ENCODE data around the gene SLC41A3. TPM values are rescaled to one million over a fixed set of nuclear protein-coding genes. Genes with fewer than 3 reads are reported as not detected.

The SLC41A3 gene
- total RNA-seq, 2 donors from 2014 or later = 46.8 to 50.4 TPM

DNA sequence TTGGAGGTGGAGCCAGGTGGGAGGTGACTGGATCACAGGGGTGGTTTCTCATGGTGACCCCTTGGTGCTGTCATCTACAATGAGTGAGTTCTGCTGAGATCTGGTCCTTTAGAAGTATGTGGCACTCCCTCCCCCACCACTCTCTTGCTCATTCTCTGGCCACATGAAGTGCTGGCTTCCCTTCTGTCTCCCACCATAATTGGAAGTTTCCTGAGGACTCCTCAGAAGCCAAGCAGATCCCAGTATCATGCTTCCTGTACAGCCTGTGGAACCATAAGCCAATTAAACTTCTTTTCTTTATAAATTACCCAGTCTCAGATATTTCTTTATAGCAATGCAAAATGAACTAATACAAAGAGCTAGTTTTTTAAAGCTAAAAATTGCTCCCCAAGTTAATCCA lies 54.7 kb downstream of the SLC41A3 start:
- Histone ChIP-seq H3K4me3 (ENCODE audit: low read length) (peak overlapping the region; percentile 68), H3K27me3 (ENCODE audit: control insufficient read depth, insufficient read depth, low read length, poor library complexity, severe bottlenecking) (no peaks in the 10 kb centered on the region), H3K9me3 (ENCODE audit: control insufficient read depth, low read length) (peaks cover 36% of the 10 kb centered on the region), H3K9ac (ENCODE audit: extremely low read depth, low read length, poor library complexity, severe bottlenecking) (no peak overlapping the region), H3K36me3 (ENCODE audit: control insufficient read depth, insufficient read depth, low read length) (peaks cover 36% of the 10 kb centered on the region), H3K4me1 (ENCODE audit: control insufficient read depth, insufficient read depth, low read length) (no peaks in the 10 kb centered on the region), H3K27ac (ENCODE audit: low read depth, low read length) (no peak overlapping the region)
- Mint-ChIP-seq H3K9me3 (peaks cover 40% of the 10 kb centered on the region), H3K27me3 (ENCODE audit: insufficient read depth) (no peaks in the 10 kb centered on the region), H3K27ac (no peak overlapping the region), H3K4me3 (no peak overlapping the region), H3K36me3 (ENCODE audit: low read depth) (peaks cover 79% of the 10 kb centered on the region), H3K4me1 (peaks cover 11% of the 10 kb centered on the region)
- DNase-seq = no peak
- TF ChIP-seq, protein P1, sequence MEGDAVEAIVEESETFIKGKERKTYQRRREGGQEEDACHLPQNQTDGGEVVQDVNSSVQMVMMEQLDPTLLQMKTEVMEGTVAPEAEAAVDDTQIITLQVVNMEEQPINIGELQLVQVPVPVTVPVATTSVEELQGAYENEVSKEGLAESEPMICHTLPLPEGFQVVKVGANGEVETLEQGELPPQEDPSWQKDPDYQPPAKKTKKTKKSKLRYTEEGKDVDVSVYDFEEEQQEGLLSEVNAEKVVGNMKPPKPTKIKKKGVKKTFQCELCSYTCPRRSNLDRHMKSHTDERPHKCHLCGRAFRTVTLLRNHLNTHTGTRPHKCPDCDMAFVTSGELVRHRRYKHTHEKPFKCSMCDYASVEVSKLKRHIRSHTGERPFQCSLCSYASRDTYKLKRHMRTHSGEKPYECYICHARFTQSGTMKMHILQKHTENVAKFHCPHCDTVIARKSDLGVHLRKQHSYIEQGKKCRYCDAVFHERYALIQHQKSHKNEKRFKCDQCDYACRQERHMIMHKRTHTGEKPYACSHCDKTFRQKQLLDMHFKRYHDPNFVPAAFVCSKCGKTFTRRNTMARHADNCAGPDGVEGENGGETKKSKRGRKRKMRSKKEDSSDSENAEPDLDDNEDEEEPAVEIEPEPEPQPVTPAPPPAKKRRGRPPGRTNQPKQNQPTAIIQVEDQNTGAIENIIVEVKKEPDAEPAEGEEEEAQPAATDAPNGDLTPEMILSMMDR (conservative IDR thresholded peaks at IDR 0.05) = no peak

DNA sequence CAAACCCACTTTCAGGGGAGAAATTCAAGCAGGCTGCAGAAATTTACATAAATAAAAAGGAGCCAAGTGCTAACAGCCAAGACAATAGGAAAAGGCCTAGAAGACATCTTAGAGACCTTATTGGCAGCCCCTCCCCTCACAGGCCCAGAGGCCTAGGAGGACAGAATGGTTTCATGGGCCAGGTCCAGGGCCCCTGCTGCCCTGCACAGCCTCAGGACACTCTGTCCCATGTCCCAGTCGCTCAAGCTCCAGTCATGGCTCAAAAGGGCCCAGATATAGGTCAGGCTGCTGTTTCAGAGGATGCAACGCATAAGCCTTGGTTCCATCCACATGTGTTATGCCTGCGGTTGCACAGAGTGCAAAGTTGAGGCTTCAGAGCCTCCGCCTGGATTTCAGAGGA lies 55.8 kb downstream of the SLC41A3 start:
- 81 to 94% methylated on average over 4 of the region's 4 CpGs for WGBS, 2 experiments (ENCODE audit: insufficient coverage in 1 of 2, insufficient read length in 1 of 2)
- Mint-ChIP-seq H3K4me3 (no peak overlapping the region), H3K36me3 (ENCODE audit: low read depth) (peaks cover 74% of the 10 kb centered on the region)

DNA sequence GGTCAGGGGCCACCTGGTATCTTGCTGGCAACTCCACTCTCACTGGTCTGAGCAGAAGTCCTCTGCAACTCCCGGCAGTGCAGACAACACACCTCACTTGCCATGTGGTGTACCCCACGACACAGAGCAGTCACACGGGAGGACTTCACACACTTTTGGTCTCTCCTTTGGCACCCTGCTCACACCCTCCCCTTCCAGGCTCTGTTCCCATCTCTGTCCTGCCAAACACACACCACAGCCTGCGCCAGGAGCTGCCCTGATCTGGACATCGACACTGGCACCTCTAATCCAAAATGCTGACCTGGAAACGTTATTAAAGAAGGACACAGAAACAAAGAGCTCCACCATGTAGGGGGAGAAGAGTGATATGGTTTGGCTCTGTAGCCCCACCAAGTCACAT lies 57.2 kb downstream of the SLC41A3 start:
- Mint-ChIP-seq H3K36me3 (ENCODE audit: low read depth) (peaks cover 72% of the 10 kb centered on the region), H3K27me3 (ENCODE audit: insufficient read depth) (no peaks in the 10 kb centered on the region), H3K27ac (no peak overlapping the region), H3K9me3 (peaks cover 40% of the 10 kb centered on the region), H3K4me3 (no peak overlapping the region), H3K4me1 (peaks cover 9% of the 10 kb centered on the region)
- Histone ChIP-seq H3K27ac (ENCODE audit: low read depth, low read length) (no peak overlapping the region), H3K4me3 (ENCODE audit: low read length) (no peak overlapping the region), H3K4me1 (ENCODE audit: control insufficient read depth, insufficient read depth, low read length) (no peaks in the 10 kb centered on the region), H3K27me3 (ENCODE audit: control insufficient read depth, insufficient read depth, low read length, poor library complexity, severe bottlenecking) (no peaks in the 10 kb centered on the region), H3K9ac (ENCODE audit: extremely low read depth, low read length, poor library complexity, severe bottlenecking) (no peak overlapping the region), H3K9me3 (ENCODE audit: control insufficient read depth, low read length) (peaks cover 36% of the 10 kb centered on the region), H3K36me3 (ENCODE audit: control insufficient read depth, insufficient read depth, low read length) (peaks cover 46% of the 10 kb centered on the region)
- TF ChIP-seq, protein P1 (conservative IDR thresholded peaks at IDR 0.05) = no peak
- no peak for DNase-seq
- 72 to 82% methylated on average over 2 to 6 of the region's 6 CpGs for WGBS, 2 experiments (ENCODE audit: insufficient coverage in 1 of 2, insufficient read length in 1 of 2)

More for the DNA sequence above, 55.8 kb downstream of the SLC41A3 start:
- H3K9ac ChIP-seq (ENCODE audit: extremely low read depth, low read length, poor library complexity, severe bottlenecking) = no peak overlapping the region
- no peaks in the 10 kb centered on the region for H3K27me3 ChIP-seq (ENCODE audit: control insufficient read depth, insufficient read depth, low read length, poor library complexity, severe bottlenecking)
- Mint-ChIP-seq H3K27me3 (ENCODE audit: insufficient read depth) (no peaks in the 10 kb centered on the region), H3K4me1 (peaks cover 11% of the 10 kb centered on the region), H3K9me3 (peaks cover 40% of the 10 kb centered on the region), H3K27ac (no peak overlapping the region)
- no peaks in the 10 kb centered on the region for H3K4me1 ChIP-seq (ENCODE audit: control insufficient read depth, insufficient read depth, low read length)
- peaks cover 36% of the 10 kb centered on the region for H3K36me3 ChIP-seq (ENCODE audit: control insufficient read depth, insufficient read depth, low read length)
- TF ChIP-seq, protein P1 (conservative IDR thresholded peaks at IDR 0.05) = no peak
- peak overlapping the region; percentile 68 for H3K4me3 ChIP-seq (ENCODE audit: low read length)
- H3K9me3 ChIP-seq (ENCODE audit: control insufficient read depth, low read length) = peaks cover 36% of the 10 kb centered on the region
- no peak for DNase-seq
- H3K27ac ChIP-seq (ENCODE audit: low read depth, low read length) = no peak overlapping the region
